Heart right ventricle (tissue), 16 donors: ENCODE measurements around the gene NFKBIZ. TPM values are rescaled to one million over a fixed set of nuclear protein-coding genes. Genes with fewer than 3 reads are reported as not detected.
"Not testable (repeated sequence)": the region's sequence is repeated elsewhere in the genome, so short reads cannot be mapped to it uniquely, and the experiment has no call there.

ENCODE experiments used
- ATAC-seq, 8 donors: fragments of 200-7000 bp; cut with Tn5 transposase; one replicate each; pipeline ENCODE4 v1.9.1; 2020; ENCODE audit warnings: mild to moderate bottlenecking in 8 of 8, moderate library complexity in 8 of 8, moderate number of reproducible peaks in 1 of 8
- DNase-seq, 2 donors: peaks; one replicate each; pipeline ENCODE4 v3.0.0-alpha.2; 2020
- H3K27ac ChIP-seq, 10 donors: fragments of 200-600 bp; sonication (generic) in 2 of 10; one replicate each; pipeline versions ENCODE4 v1.5.0 to v1.8.0; 2020 to 2022; ENCODE audit warnings: mild to moderate bottlenecking in 3 of 10
- H3K27me3 ChIP-seq, 7 donors: fragments of 200-600 bp; one replicate each; pipeline ENCODE4 v1.8.0; 2021 to 2022; ENCODE audit warnings: mild to moderate bottlenecking in 2 of 7
- H3K36me3 ChIP-seq, 9 donors: fragments of 200-600 bp; sonication (generic) in 1 of 9; one replicate each; pipeline versions ENCODE4 v1.5.0 to v1.8.0; 2020 to 2022; ENCODE audit warnings: mild to moderate bottlenecking in 2 of 9
- H3K4me1 ChIP-seq, 9 donors: fragments of 200-600 bp; sonication (generic) in 1 of 9; one replicate each; pipeline versions ENCODE4 v1.5.0 to v1.8.0; 2020 to 2022; ENCODE audit warnings: mild to moderate bottlenecking in 4 of 9
- H3K4me3 ChIP-seq, 10 donors: fragments of 200-600 bp; sonication (generic) in 2 of 10; one replicate each; pipeline versions ENCODE4 v1.5.0 to v1.8.0; 2020 to 2022; ENCODE audit warnings: mild to moderate bottlenecking in 7 of 10, moderate library complexity in 2 of 10
- H3K9me3 ChIP-seq, 11 donors: fragments of 200-600 bp in 10 of 11; sonication (generic) in 2 of 11; one replicate each; pipeline versions ENCODE4 v1.5.0 to v1.8.0; 2013 to 2022; ENCODE audit warnings: mild to moderate bottlenecking in 2 of 11, control low read depth in 1 of 11, moderate library complexity in 1 of 11
- CTCF ChIP-seq, 9 donors: fragments of 200-600 bp; sonication (generic) in 2 of 9; IDR thresholded peaks; one replicate each; pipeline versions ENCODE4 v1.5.0 to v1.8.0; 2021 to 2022; ENCODE audit warnings: antibody characterized with exemption in 9 of 9, mild to moderate bottlenecking in 5 of 9, moderate library complexity in 1 of 9
- WGBS, 2 donors: extraction: QIAGEN DNeasy Blood & Tissue Kit; methylation state at CpG; one replicate each; pipeline ENCODE4 v1.1.7; 2013; ENCODE audit warnings: inconsistent platforms in 1 of 2; 5-methylcytosine and 5-hydroxymethylcytosine counted together
- intact Hi-C, 10 donors: fragments of 100-400 bp; cut with DNase I; formaldehyde crosslinking; loops; one replicate each; pipeline versions ENCODE4 v1.11.1 to v1.14.2; 2022
- polyA plus RNA-seq, 2 donors: library from polyadenylated mRNA; stranded (reverse); fragments of 200-250 nt; gene quantifications; one replicate each; pipeline ENCODE4 v1.2.3, GENCODE V29; 2013
- total RNA-seq, 10 donors: library from RNA; stranded (reverse); fragmentation: NEBNext Ultra II Directional in 3 of 10; extraction: Animal tissue kit (Norgen Biotek cat#: 25700) in 3 of 10; gene quantifications; one replicate each; pipeline versions ENCODE4 v1.2.1 to v1.2.4, GENCODE V29; 2021 to 2023
- donor health status: Arrhythmogenic right ventricular cardiomyopathy.
- donor health status: ischemic (EF 13 %, LVEDD 7.1; RV severe dilation, severe dysfunction).
- donor health status: healthy with polysubstance abuse.
- donor health status: DM: no; HTN: yes; CAD: no.
- donor health status: DM: no; HTN: no; CAD: no.
- donor health status: ischemic (EF 25% LVEDD 6.9; RV normal size, moderate dysfunction).
- donor health status: ischemic (EF 25% LVEDD 5.7; RV mildly dilated, moderate dysfunction).
- donor health status: healthy.
- donor health status: DM: yes; HTN: yes; CAD: no.
- donor health status: Ischemic cardiomyopathy.
- donor health status: ischemic (EF 35%, LVEDD 5.7; RV mildly dilated, moderate dysfunction).
- donor health status: nonischemic (EF 11% LVEDD 7.7; RV severe dilation, severe dysfunction).
- donor health status: DM: yes; HTN: yes; CAD: no.
- donor health status: PGD.
- donor health status: ischemic (EF 29% LVEDD 5.4; RV normal size, mild dysfunction).
- donor health status: nonischemic (EF 23%, LVEDD 6.1; RV moderate dilation, normal function).

Gene NFKBIZ
- total and polyA plus RNA-seq, 12 donors, result 5.4 to 26.2 (median 11.8) TPM

- ATAC-seq (no peak), DNase-seq (no peak)
- Histone ChIP-seq H3K27ac (no peak overlapping the region), H3K9me3 (peaks cover 0 to 6% (median 0%) of the 10 kb centered on the region in 11 donors), H3K27me3 (no peaks in the 10 kb centered on the region), H3K36me3 (no peaks in the 10 kb centered on the region), H3K4me1 (peaks cover 0 to 8% (median 0%) of the 10 kb centered on the region in 9 donors), H3K4me3 (no peak overlapping the region)
- TF ChIP-seq CTCF (IDR thresholded peaks at IDR 0.05), result no peak
- intact Hi-C loops, result no loop called here
- WGBS, 2 donors, result 92 to 97% methylated on average over 1 of the region's 1 CpG
Measured at GRCh38 chr3:101884776-101885175, 35.5 kb downstream of the NFKBIZ start.

GRCh38 chr3:101885584-101885983 is 36.3 kb downstream of the NFKBIZ start:
- WGBS, 2 donors, result 95 to 98% methylated on average over 3 of the region's 3 CpGs
- H3K36me3 ChIP-seq, intact Hi-C loops, H3K27me3 ChIP-seq, H3K4me1 ChIP-seq, H3K4me3 ChIP-seq, H3K27ac ChIP-seq, DNase-seq, H3K9me3 ChIP-seq, ATAC-seq: not testable (repeated sequence)

GRCh38 chr3:101886626-101887025 is 37.3 kb downstream of the NFKBIZ start:
- H3K36me3 ChIP-seq, result no peaks in the 10 kb centered on the region
- no peak overlapping the region for H3K27ac ChIP-seq
- no peaks in the 10 kb centered on the region for H3K4me1 ChIP-seq
- WGBS, 2 donors, result 90 to 98% methylated on average over 3 of the region's 3 CpGs
- H3K4me3 ChIP-seq, result no peak overlapping the region
- ATAC-seq (no peak), DNase-seq (no peak)
- H3K9me3 ChIP-seq, result peaks cover 0 to 6% (median 0%) of the 10 kb centered on the region in 11 donors
- TF ChIP-seq CTCF (IDR thresholded peaks at IDR 0.05), result no peak
- H3K27me3 ChIP-seq, result no peaks in the 10 kb centered on the region
- intact Hi-C loops, result no loop called here

GRCh38 chr3:101888653-101889052 is 39.3 kb downstream of the NFKBIZ start:
- WGBS, 2 donors, result 75 to 81% methylated on average over 3 of the region's 3 CpGs
- ATAC-seq, result peak in 1 of 8 donors; percentile 29
- intact Hi-C loops, result no loop called here

More at GRCh38 chr3:101888653-101889052, 39.3 kb downstream of the NFKBIZ start:
- Histone ChIP-seq H3K36me3 (no peaks in the 10 kb centered on the region), H3K27me3 (no peaks in the 10 kb centered on the region), H3K4me3 (no peak overlapping the region), H3K4me1 (no peaks in the 10 kb centered on the region), H3K9me3 (peaks cover 0 to 14% (median 0%) of the 10 kb centered on the region in 11 donors), H3K27ac (no peak overlapping the region)
- no peak for TF ChIP-seq CTCF (IDR thresholded peaks at IDR 0.05)
- no peak for DNase-seq
